HG02973 (cell line): ENCODE measurements around the gene ALX4.

Source experiments
- ATAC-seq: cut with Tn5 transposase; IDR thresholded peaks from one replicate; pipeline ENCODE4 v1.9.1; 2021; ENCODE audit warnings: moderate library complexity; ENCODE audit not compliant: unreplicated experiment

Gene ALX4

GRCh38 chr11:44303401-44303938 is 6.5 kb downstream of the ALX4 start:
- no peak for ATAC-seq

GRCh38 chr11:44301564-44302271 is 8.2 kb downstream of the ALX4 start:
- ATAC-seq, result no peak

DNA sequence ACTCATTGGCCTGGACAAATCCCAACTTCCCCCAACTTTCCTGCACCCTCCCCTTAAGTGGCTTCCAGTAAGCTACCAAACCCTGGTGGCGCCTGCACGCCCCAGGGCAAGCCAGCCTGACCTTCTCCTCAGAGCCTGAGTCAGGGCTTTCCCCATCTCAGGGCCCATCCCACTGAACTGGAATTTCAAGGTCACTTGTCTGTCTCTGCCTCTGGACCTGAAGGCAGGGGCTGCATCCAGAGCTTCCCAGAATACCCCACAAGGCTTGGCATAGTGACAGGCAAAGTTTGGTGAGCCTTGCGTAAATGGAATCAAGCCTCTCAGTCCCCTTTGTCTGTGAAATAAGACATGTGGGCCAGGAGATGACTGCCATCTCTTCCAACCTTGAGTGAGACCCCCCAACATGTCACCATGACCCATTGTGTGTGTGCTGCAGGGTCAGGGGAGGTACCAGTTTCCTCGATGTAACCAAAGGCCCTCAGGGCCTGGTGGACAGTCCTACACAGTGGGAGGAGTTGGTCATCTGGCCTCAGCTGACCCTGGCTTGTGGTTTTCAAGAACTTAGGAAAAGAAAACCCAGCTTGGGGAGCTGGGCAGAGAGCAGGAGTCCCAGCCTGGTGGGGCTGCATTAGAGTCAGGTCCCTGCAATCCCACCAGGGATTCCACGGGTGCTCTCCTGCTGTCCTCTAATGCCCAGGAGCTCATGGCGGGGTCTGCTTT is 8.9 kb downstream of the ALX4 start:
- no peak for ATAC-seq

- no peak for ATAC-seq
Measured at GRCh38 chr11:44298862-44299261, 11.1 kb downstream of the ALX4 start.

GRCh38 chr11:44290208-44290607 is 19.7 kb downstream of the ALX4 start:
- ATAC-seq, result no peak

DNA sequence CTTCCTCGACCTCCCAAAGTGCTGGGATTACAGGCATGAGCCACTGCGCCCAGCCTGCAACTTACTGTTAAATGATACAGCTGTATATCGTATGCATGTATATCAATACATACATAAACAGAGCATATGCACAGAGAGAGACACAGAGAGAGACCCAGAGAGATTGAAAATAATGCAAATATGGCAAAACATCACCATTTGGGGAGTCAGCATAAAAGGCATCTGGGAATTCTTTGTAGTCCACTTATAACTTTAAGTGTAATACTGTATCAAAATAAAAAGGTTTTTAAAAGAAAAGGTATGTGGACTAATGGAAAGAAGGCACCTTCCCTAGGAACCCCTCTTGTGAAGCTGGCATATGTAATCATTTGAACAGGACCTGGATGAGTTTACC is 21.8 kb downstream of the ALX4 start:
- no peak for ATAC-seq

DNA sequence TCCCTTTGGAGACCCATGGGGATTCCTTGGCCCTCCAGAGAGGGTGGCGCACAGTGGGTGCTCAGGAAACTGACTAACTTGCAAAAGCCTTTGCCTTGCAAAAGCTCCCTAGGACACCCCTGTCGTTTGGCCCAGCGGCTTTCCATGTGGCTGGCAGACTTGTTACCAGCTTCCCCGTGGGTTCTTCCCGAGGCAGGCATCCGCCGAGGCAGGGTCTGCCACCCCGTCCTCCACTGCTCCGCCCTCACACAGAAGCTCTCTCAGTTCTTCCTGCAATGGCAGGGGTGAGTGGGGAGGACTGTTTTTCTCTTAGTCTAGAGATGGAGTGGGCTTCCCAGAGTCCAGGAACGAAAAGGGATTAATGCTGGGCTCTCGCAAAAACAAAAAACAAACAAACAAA is 23.0 kb downstream of the ALX4 start:
- ATAC-seq, result no peak

GRCh38 chr11:44286268-44286880 is 23.6 kb downstream of the ALX4 start:
- no peak for ATAC-seq

DNA sequence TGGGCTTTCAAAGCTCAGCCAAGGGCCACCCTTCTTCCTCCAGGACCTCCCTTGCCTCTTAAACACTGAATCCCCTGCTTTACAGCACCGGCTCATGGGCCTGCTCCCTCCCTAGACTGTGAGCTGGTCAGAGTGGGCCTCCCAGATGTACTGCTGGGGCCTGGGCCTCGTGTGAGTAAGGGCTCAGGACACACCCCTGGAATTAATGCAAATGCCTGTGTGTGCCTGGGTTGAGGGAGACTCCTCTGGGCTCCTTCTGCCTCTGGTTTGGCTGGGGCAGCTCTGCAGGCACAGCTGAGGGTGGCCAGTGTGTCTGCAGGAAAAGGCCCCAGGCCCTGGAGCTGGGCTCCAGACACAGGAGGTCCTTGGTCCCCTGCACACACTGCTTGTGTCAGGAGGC is 24.2 kb downstream of the ALX4 start:
- ATAC-seq, result no peak

GRCh38 chr11:44282620-44283019 is 27.3 kb downstream of the ALX4 start:
- ATAC-seq, result no peak

DNA sequence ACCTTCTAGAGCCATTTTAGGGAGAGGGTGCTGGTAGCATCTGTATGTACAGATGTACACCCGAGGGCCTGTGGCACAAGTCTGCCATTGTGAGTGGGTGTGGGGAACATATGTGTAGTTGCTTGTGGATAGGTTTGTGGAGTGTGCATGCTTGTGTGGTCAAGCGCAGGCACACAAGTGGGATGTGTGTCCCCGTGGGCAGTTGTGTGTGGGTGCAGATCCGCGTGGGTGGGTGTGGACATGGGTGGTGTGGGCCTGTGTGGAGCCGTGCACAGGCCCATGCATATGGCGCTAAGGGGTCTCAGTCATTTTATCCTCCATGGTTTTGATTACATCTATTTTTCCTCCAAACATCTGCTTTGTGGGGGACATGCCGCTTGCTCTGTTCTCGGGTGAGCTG is 28.8 kb downstream of the ALX4 start:
- no peak for ATAC-seq

GRCh38 chr11:44280257-44280656 is 29.7 kb downstream of the ALX4 start:
- ATAC-seq, result no peak

- no peak for ATAC-seq
Measured at GRCh38 chr11:44279483-44279882, 30.5 kb downstream of the ALX4 start.

GRCh38 chr11:44277196-44278090 is 32.5 kb downstream of the ALX4 start:
- no peak for ATAC-seq

GRCh38 chr11:44275961-44276550 is 33.9 kb downstream of the ALX4 start:
- ATAC-seq, result no peak

- no peak for ATAC-seq
Measured at GRCh38 chr11:44275241-44275640, 34.7 kb downstream of the ALX4 start.

GRCh38 chr11:44274404-44274803 is 35.5 kb downstream of the ALX4 start:
- no peak for ATAC-seq

GRCh38 chr11:44271286-44271685 is 38.7 kb downstream of the ALX4 start:
- no peak for ATAC-seq

DNA sequence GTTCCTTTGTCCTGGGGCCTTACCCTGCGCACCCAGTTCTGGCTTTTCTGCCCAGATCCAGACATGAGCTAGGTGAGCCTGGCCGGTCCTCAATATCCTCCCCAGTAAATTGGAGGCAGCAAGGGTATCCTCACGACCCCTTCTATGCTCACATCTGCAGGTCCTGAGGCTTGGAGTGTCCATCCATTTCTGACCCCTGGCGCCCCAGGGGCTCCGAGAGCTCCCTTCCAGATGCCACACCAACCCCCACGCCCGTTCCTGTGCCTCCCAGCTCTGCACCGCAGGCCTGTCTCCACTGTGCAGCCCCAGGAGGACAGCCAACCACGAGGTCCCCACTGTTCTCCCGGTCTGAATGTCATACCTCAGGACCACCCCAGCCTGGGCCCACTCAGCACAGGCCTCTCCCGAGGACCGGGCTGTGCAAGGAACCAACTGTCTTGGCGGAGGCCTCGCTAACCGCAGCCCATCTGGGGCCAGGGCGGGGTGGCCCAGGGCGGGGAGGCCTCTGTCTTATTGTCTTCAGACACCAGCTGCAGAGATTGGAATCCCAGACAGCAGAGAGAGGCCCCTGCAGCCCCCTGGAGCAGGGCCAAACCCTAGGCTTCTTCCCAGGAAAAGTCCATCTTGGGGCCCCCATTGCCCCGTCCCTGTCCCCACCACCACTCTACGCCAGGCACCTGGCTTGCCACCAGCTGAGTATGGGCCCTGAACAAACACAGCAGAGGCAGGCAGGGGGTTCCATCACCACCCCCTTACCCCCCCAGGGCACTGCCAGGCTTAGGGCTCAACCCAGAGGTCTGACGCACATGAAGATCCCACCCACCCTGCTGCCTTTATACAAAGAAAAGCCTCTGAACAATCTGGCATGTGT is 39.3 kb downstream of the ALX4 start:
- no peak for ATAC-seq
